ENCODE measurements around the gene RHOT2. TPM values are rescaled to one million over a fixed set of nuclear protein-coding genes. Genes with fewer than 3 reads are reported as not detected.

RHOT2 gene
- polyA plus RNA-seq, 1 experiment: 38.0 TPM

- ChIA-PET CTCF (interaction anchor here (0.8 to 1.3 kb wide), 3 partner anchors 9 to 340 kb away, joined by 4 to 6 read pairs (median 5); no protein-coding TSS in a partner anchor), POLR2A (no interaction called here)
Observed at GRCh38 chr16:716768-717325, 48.9 kb downstream of the RHOT2 start.

DNA sequence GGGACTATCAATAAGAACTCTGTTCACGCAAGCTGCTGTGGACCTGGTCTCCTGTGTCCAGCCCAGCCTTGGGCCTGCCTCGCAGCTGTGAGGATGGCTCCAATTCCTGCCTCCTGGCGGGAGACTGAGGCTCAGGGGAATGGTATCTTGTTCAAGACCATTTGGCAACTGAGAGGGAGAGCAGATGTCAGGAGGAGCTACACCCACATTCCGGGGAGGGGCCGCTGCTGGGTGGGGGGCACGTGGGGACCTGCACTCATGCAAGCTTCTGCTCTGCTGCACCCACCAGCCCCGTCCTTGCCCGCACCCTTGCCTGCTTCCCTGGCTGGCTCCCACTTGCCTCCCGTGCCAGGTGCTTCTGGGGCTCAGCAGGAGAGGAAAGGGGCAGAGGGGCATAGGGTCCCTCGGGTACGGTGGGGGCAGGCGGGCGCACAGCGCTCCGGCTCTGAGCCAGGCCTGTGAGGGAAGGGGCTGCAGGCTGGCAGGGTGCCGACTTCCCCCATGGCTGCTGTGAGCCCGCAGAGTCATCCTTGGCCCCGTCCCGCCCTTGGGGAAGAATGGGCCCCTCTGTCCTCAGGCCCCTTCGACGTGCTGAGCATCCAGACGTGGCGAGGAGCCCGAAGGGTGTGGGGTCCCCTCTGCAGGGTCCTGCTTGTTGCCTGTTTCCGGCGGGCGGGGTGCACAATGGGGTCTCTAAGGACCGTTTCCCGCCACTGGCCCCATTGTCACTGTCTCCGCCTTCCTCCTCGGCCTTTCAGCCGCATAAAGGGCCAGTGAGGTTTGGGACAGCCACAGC lies 49.7 kb downstream of the RHOT2 start:
- ChIA-PET POLR2A (no interaction called here), CTCF (interaction anchor here (0.5 to 0.8 kb wide), 2 partner anchors 8 to 338 kb away, joined by 3 to 4 read pairs; no protein-coding TSS in a partner anchor)
- no peak for DNase-seq (ENCODE audit: low read depth, low spot score)
- TF ChIP-seq, protein P1, sequence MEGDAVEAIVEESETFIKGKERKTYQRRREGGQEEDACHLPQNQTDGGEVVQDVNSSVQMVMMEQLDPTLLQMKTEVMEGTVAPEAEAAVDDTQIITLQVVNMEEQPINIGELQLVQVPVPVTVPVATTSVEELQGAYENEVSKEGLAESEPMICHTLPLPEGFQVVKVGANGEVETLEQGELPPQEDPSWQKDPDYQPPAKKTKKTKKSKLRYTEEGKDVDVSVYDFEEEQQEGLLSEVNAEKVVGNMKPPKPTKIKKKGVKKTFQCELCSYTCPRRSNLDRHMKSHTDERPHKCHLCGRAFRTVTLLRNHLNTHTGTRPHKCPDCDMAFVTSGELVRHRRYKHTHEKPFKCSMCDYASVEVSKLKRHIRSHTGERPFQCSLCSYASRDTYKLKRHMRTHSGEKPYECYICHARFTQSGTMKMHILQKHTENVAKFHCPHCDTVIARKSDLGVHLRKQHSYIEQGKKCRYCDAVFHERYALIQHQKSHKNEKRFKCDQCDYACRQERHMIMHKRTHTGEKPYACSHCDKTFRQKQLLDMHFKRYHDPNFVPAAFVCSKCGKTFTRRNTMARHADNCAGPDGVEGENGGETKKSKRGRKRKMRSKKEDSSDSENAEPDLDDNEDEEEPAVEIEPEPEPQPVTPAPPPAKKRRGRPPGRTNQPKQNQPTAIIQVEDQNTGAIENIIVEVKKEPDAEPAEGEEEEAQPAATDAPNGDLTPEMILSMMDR (IDR thresholded peaks at IDR 0.05; ENCODE audit: low read depth, low read length): no peak
- Histone ChIP-seq H3K4me3 (ENCODE audit: low read depth, low read length) (no peak overlapping the region), H3K27ac (ENCODE audit: low read depth, low read length) (no peak overlapping the region), H3K27me3 (ENCODE audit: control insufficient read depth, insufficient read depth, low read length) (no peaks in the 10 kb centered on the region), H3K9me3 (ENCODE audit: control insufficient read depth, insufficient read depth, low read length) (no peaks in the 10 kb centered on the region; the same call in 1 of the 2 replicates)

More at GRCh38 chr16:716768-717325, 48.9 kb downstream of the RHOT2 start:
- TF ChIP-seq, protein P1 (IDR thresholded peaks at IDR 0.05; ENCODE audit: low read depth, low read length): no peak
- H3K4me3 ChIP-seq (ENCODE audit: low read depth, low read length): no peak overlapping the region
- no peaks in the 10 kb centered on the region for H3K27me3 ChIP-seq (ENCODE audit: control insufficient read depth, insufficient read depth, low read length)
- DNase-seq (ENCODE audit: low read depth, low spot score): no peak
- no peaks in the 10 kb centered on the region; the same call in 1 of the 2 replicates for H3K9me3 ChIP-seq (ENCODE audit: control insufficient read depth, insufficient read depth, low read length)
- no peak overlapping the region for H3K27ac ChIP-seq (ENCODE audit: low read depth, low read length)

DNA sequence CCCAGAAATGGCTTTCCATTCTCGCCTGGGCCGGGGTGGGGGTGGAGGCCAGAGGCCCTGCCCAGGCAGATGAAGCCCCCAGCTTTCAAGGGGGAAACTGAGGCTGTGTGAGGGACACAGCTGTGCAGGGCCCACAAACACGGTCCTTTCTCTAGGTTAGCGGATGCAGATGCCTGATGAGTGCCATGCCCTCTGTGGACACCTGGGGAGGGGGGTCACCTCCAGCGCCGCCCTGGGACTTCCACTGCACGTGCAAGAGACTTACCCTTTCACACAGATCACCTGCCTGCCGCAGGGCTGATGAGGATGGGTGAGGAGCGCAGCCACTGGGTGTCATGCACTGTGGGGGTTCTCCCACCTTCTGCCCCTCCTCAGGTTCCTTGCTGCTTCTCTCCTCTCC lies 50.5 kb downstream of the RHOT2 start:
- no peak for DNase-seq (ENCODE audit: low read depth, low spot score)
- no peaks in the 10 kb centered on the region; the same call in 1 of the 2 replicates for H3K9me3 ChIP-seq (ENCODE audit: control insufficient read depth, insufficient read depth, low read length)
- H3K4me3 ChIP-seq (ENCODE audit: low read depth, low read length): no peak overlapping the region
- TF ChIP-seq, protein P1 (IDR thresholded peaks at IDR 0.05; ENCODE audit: low read depth, low read length): no peak
- H3K27ac ChIP-seq (ENCODE audit: low read depth, low read length): no peak overlapping the region
- POLR2A ChIA-PET: no interaction called here
- H3K27me3 ChIP-seq (ENCODE audit: control insufficient read depth, insufficient read depth, low read length): no peaks in the 10 kb centered on the region
- CTCF ChIA-PET: interaction anchor here (0.5 kb wide), 1 partner anchor 9 kb away, joined by 3 read pairs; no protein-coding TSS in a partner anchor

DNA sequence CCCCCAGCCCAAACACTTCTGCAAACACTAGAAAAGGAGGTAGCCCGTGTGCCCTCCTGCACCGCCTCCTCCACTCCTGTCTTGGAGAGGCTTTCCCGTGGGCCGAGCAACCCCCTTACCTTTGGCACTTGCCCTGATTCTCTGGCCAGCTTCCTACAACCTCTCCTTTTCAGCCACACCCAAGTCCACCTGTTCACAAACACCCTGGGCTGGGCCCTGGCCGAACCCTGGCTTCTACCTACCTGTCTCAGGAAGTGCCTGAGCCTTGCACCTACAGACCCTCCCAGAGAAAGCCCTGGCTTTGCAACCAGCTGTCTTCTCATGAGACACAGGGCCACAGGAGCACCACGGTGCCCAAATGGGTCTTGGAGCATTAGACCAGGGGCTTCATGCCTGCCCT lies 51.0 kb downstream of the RHOT2 start:
- Histone ChIP-seq H3K9me3 (ENCODE audit: control insufficient read depth, insufficient read depth, low read length) (no peaks in the 10 kb centered on the region; the same call in 1 of the 2 replicates), H3K27me3 (ENCODE audit: control insufficient read depth, insufficient read depth, low read length) (no peaks in the 10 kb centered on the region), H3K27ac (ENCODE audit: low read depth, low read length) (no peak overlapping the region), H3K4me3 (ENCODE audit: low read depth, low read length) (no peak overlapping the region)
- DNase-seq (ENCODE audit: low read depth, low spot score): no peak
- ChIA-PET CTCF (interaction anchor here (1.4 kb wide), 1 partner anchor 8 kb away, joined by 3 read pairs; no protein-coding TSS in a partner anchor), POLR2A (no interaction called here)
- TF ChIP-seq, protein P1 (IDR thresholded peaks at IDR 0.05; ENCODE audit: low read depth, low read length): no peak

All from AG04450 (cell line).